GM13977 (cell line): ENCODE results near the gene SH3GL1.

Experiments
- DNase-seq: peaks from one replicate; pipeline ENCODE4 v3.0.0; 2012; ENCODE audit warnings: low spot score
- CTCF ChIP-seq: IDR thresholded peaks from 2 replicates; pipeline ENCODE4 v1.5.1; 2012; ENCODE audit warnings: mild to moderate bottlenecking, control low read depth; ENCODE audit not compliant: insufficient read depth; ENCODE audit errors: extremely low read depth, missing control alignments
- in situ Hi-C: fragments of 300-500 bp; cut with MboI; formaldehyde crosslinking; loops from one replicate; pipeline ENCODE4 v1.12.0; 2022; ENCODE audit warnings: low sequenced_read_pairs, low pct_unique_long_range_greater_than_20kb, mixed read lengths, inconsistent platforms; ENCODE audit not compliant: unreplicated experiment

Gene SH3GL1

GRCh38 chr19:4446704-4447200 is 46.4 kb upstream of the SH3GL1 start:
- in situ Hi-C loops: no loop called here
- TF ChIP-seq CTCF: no peak
- no peak for DNase-seq

- DNase-seq: no peak
- no peak for TF ChIP-seq CTCF
- in situ Hi-C loops: no loop called here
Measured at GRCh38 chr19:4445963-4446703, 45.8 kb upstream of the SH3GL1 start.

GRCh38 chr19:4444765-4445741 is 44.7 kb upstream of the SH3GL1 start:
- TF ChIP-seq CTCF: no peak
- in situ Hi-C loops: no loop called here
- no peak for DNase-seq

- no peak for DNase-seq
- in situ Hi-C loops: no loop called here
- TF ChIP-seq CTCF: no peak
Measured at GRCh38 chr19:4443966-4444764, 43.8 kb upstream of the SH3GL1 start.

- in situ Hi-C loops: no loop called here
- no peak for DNase-seq
- TF ChIP-seq CTCF: no peak
Measured at GRCh38 chr19:4443188-4443587, 42.8 kb upstream of the SH3GL1 start.

GRCh38 chr19:4442819-4443146 is 42.4 kb upstream of the SH3GL1 start:
- in situ Hi-C loops: no loop called here
- DNase-seq: no peak
- TF ChIP-seq CTCF: no peak
